IMR-90 (cell line): Measurements from ENCODE around the gene KCNMA1. TPM values are rescaled to one million over a fixed set of nuclear protein-coding genes. Genes with fewer than 3 reads are reported as not detected.

Experiments used
- ATAC-seq: fragments of 200-7000 bp; cut with Tn5 transposase; 2 replicates; pipeline ENCODE4 v1.9.1; 2020; ENCODE audit warnings: low read depth, mild to moderate bottlenecking, moderate library complexity
- BruUV-seq: library from RNA; stranded (reverse); fragments of 400-500 nt; replicated peaks from 2 replicates; lab custom pipeline; 2021; lab: Mats Ljungman, UMichigan
- CTCF ChIA-PET: fragments of 300-600 bp; formaldehyde crosslinking; extraction: SDS; loops from one replicate; lab custom pipeline; 2021; ENCODE audit warnings: antibody characterized with exemption; lab: Yijun Ruan, JAX
- POLR2A ChIA-PET: fragments of 300-600 bp; sonication (Branson Sonifier 250); formaldehyde crosslinking; loops from one replicate; lab custom pipeline; 2022; ENCODE audit warnings: antibody characterized with exemption; ENCODE audit not compliant: unreplicated experiment; lab: Charles Lee
- DNase-seq: peaks from one replicate; pipeline ENCODE4 v3.0.0; 2013
- H2AFZ ChIP-seq: replicated peaks from 2 replicates; pipeline ENCODE3; 2013; ENCODE audit warnings: low read length, mild to moderate bottlenecking; ENCODE audit not compliant: poor library complexity
- H2AK5ac ChIP-seq: 2 replicates; pipeline ENCODE4 v1.6.1; 2013; ENCODE audit warnings: low read depth, low read length, inconsistent platforms
- H2AK9ac ChIP-seq: replicated peaks from 2 replicates; pipeline ENCODE3; 2013; ENCODE audit warnings: mild to moderate bottlenecking, low read depth, low read length, moderate library complexity; ENCODE audit not compliant: poor library complexity
- H2BK120ac ChIP-seq: 2 replicates; pipeline ENCODE4 v1.6.1; 2013; ENCODE audit warnings: low read depth, low read length, inconsistent platforms
- H2BK15ac ChIP-seq: 3 replicates; pipeline ENCODE4 v1.6.1; 2013; ENCODE audit warnings: low read depth, low read length, inconsistent platforms
- H2BK20ac ChIP-seq: 2 replicates; pipeline ENCODE4 v1.6.1; 2013; ENCODE audit warnings: low read depth, mild to moderate bottlenecking, inconsistent platforms, low read length, moderate library complexity
- H2BK5ac ChIP-seq: 2 replicates; pipeline ENCODE4 v1.6.1; 2013; ENCODE audit warnings: mild to moderate bottlenecking, low read depth, low read length, inconsistent platforms; ENCODE audit not compliant: poor library complexity, severe bottlenecking
- H3K14ac ChIP-seq: replicated peaks from 2 replicates; pipeline ENCODE4 v1.6.1; 2013; ENCODE audit warnings: low read depth, low read length, inconsistent platforms
- H3K18ac ChIP-seq: 2 replicates; pipeline ENCODE4 v1.6.1; 2013; ENCODE audit warnings: low read depth, low read length, control low read depth
- H3K23ac ChIP-seq: 2 replicates; pipeline ENCODE4 v1.6.1; 2013; ENCODE audit warnings: low read depth, low read length, inconsistent platforms
- H3K27ac ChIP-seq: 2 replicates; pipeline ENCODE4 v1.5.1; 2013; ENCODE audit warnings: mild to moderate bottlenecking, control low read depth, low read length; ENCODE audit not compliant: insufficient read depth
- H3K27me3 ChIP-seq: 2 replicates; pipeline ENCODE4 v1.6.1; 2013; ENCODE audit warnings: low read length; ENCODE audit not compliant: control insufficient read depth, insufficient read depth
- H3K36me3 ChIP-seq: 2 replicates; pipeline ENCODE4 v1.6.1; 2013; ENCODE audit warnings: low read length, mixed read lengths; ENCODE audit not compliant: control insufficient read depth, insufficient read depth
- H3K4ac ChIP-seq: 2 replicates; pipeline ENCODE4 v1.6.1; 2013; ENCODE audit warnings: low read depth, low read length, inconsistent platforms
- H3K4me1 ChIP-seq: 2 replicates; pipeline ENCODE4 v1.6.1; 2013; ENCODE audit warnings: low read length, mixed read lengths; ENCODE audit not compliant: control insufficient read depth, insufficient read depth
- H3K4me2 ChIP-seq: 2 replicates; pipeline ENCODE4 v1.6.1; 2013; ENCODE audit warnings: low read depth, mild to moderate bottlenecking, control low read depth, low read length, moderate library complexity
- H3K4me3 ChIP-seq: 2 replicates; pipeline ENCODE4 v1.5.1; 2013; ENCODE audit warnings: low read depth, mild to moderate bottlenecking, control low read depth, low read length, moderate library complexity; ENCODE audit not compliant: insufficient read depth
- H3K56ac ChIP-seq: 2 replicates; pipeline ENCODE4 v1.6.1; 2013; ENCODE audit warnings: low read length, inconsistent platforms; ENCODE audit not compliant: insufficient read depth; ENCODE audit errors: extremely low read depth
- H3K79me1 ChIP-seq, 2 experiments: 2 replicates each; pipeline ENCODE4 v1.6.1; 2013; ENCODE audit warnings: low read length in 2 of 2, inconsistent platforms in 1 of 2, low read depth in 1 of 2
- H3K9ac ChIP-seq: 2 replicates; pipeline ENCODE4 v1.6.1; 2013; ENCODE audit warnings: low read depth, low read length, control low read depth
- H3K9me1 ChIP-seq: 2 replicates; pipeline ENCODE4 v1.6.1; 2013; ENCODE audit warnings: low read length, inconsistent platforms; ENCODE audit not compliant: insufficient read depth
- H3K9me3 ChIP-seq: 2 replicates; pipeline ENCODE4 v1.6.1; 2013; ENCODE audit warnings: low read length; ENCODE audit not compliant: control insufficient read depth, insufficient read depth
- H4K20me1 ChIP-seq: 2 replicates; pipeline ENCODE4 v1.6.1; 2013; ENCODE audit warnings: low read length, inconsistent platforms; ENCODE audit not compliant: insufficient read depth
- H4K5ac ChIP-seq: 2 replicates; pipeline ENCODE4 v1.6.1; 2013; ENCODE audit warnings: mild to moderate bottlenecking, low read depth, low read length, control low read depth
- H4K8ac ChIP-seq, 2 experiments: 2 replicates each; pipeline ENCODE4 v1.6.1; 2013; ENCODE audit warnings: low read depth in 2 of 2, low read length in 2 of 2, control low read depth in 1 of 2, inconsistent platforms in 1 of 2
- H4K91ac ChIP-seq: 2 replicates; pipeline ENCODE4 v1.6.1; 2013; ENCODE audit warnings: low read depth, low read length, inconsistent platforms; ENCODE audit not compliant: insufficient read depth
- BHLHE40 ChIP-seq: fragments of 150-350 bp; IDR thresholded peaks from 2 replicates; pipeline ENCODE4 v1.6.1; 2016; ENCODE audit warnings: mild to moderate bottlenecking, low read depth, low read length
- CEBPB ChIP-seq: IDR thresholded peaks from 2 replicates; pipeline ENCODE4 v1.6.1; 2012; ENCODE audit warnings: low read depth, low read length, improper control_type of control experiment
- CHD1 ChIP-seq: IDR thresholded peaks from 2 replicates; pipeline ENCODE4 v1.6.1; 2012; ENCODE audit warnings: low read depth, low read length, improper control_type of control experiment
- FOS ChIP-seq: fragments of 150-350 bp; IDR thresholded peaks from 2 replicates; pipeline ENCODE4 v1.6.1; 2016; ENCODE audit warnings: low read depth, low read length
- MAFK ChIP-seq: IDR thresholded peaks from 2 replicates; pipeline ENCODE4 v1.6.1; 2012; ENCODE audit warnings: low read depth, low read length, improper control_type of control experiment
- MAZ ChIP-seq: IDR thresholded peaks from 2 replicates; pipeline ENCODE4 v1.6.1; 2012; ENCODE audit warnings: low read depth, mild to moderate bottlenecking, low read length, improper control_type of control experiment, moderate library complexity, borderline replicate concordance
- MXI1 ChIP-seq: IDR thresholded peaks from 2 replicates; pipeline ENCODE4 v1.6.1; 2012; ENCODE audit warnings: low read depth, mild to moderate bottlenecking, low read length, moderate library complexity, borderline replicate concordance
- NFE2L2 ChIP-seq: fragments of 150-350 bp; IDR thresholded peaks from 2 replicates; pipeline ENCODE4 v1.6.1; 2016; ENCODE audit warnings: low read depth, mild to moderate bottlenecking, low read length
- POLR2A ChIP-seq: IDR thresholded peaks from 2 replicates; pipeline ENCODE4 v1.6.1; 2012; ENCODE audit warnings: mild to moderate bottlenecking, low read depth, low read length
- RAD21 ChIP-seq: IDR thresholded peaks from 2 replicates; pipeline ENCODE4 v1.6.1; 2012; ENCODE audit warnings: low read length, improper control_type of control experiment
- RCOR1 ChIP-seq: IDR thresholded peaks from 2 replicates; pipeline ENCODE4 v1.6.1; 2012; ENCODE audit warnings: mild to moderate bottlenecking, low read length, improper control_type of control experiment; ENCODE audit not compliant: insufficient replicate concordance
- RFX5 ChIP-seq: IDR thresholded peaks from 2 replicates; pipeline ENCODE4 v1.8.0; 2012; ENCODE audit warnings: low read depth, mild to moderate bottlenecking, low read length, moderate library complexity
- SMC3 ChIP-seq: fragments of 150-350 bp; IDR thresholded peaks from 2 replicates; pipeline ENCODE4 v1.6.1; 2016; ENCODE audit warnings: low read depth, mild to moderate bottlenecking, antibody characterized with exemption, low read length, moderate library complexity
- WGBS, 2 experiments: methylation state at CpG; one replicate each; pipeline versions ENCODE4 v1.1.5 to v1.1.7; 2013; ENCODE audit warnings: missing lambda C conversion rate in 2 of 2; ENCODE audit not compliant: insufficient read length in 1 of 2; ENCODE audit errors: extremely low coverage in 2 of 2; 5-methylcytosine and 5-hydroxymethylcytosine counted together
- dilution Hi-C: fragments of 300-500 bp; cut with HindIII; formaldehyde crosslinking; loops from one replicate; pipeline ENCODE4 v1.14.3; 2018; ENCODE audit warnings: low sequenced_read_pairs; ENCODE audit not compliant: unreplicated experiment
- in situ Hi-C: fragments of 300-500 bp; cut with MboI; formaldehyde crosslinking; loops from 3 replicates; pipeline ENCODE4 v1.14.3; 2019; ENCODE audit warnings: low sequenced_read_pairs, inconsistent platforms, mixed read lengths
- intact Hi-C: fragments of 100-400 bp; cut with micrococcal nuclease; formaldehyde crosslinking; loops from 2 replicates; pipeline ENCODE4 v1.10.0; 2022
- polyA plus RNA-seq, 3 experiments: library from polyadenylated mRNA; depleted of rRNA; stranded (reverse); fragments of >200 nt; gene quantifications; 2 replicates each; pipeline ENCODE4 v1.2.3, GENCODE V29; 2012; ENCODE audit warnings: low replicate concordance in 1 of 3
- total RNA-seq: library from RNA; depleted of rRNA; stranded (reverse); fragments of >200 nt; gene quantifications from 2 replicates; pipeline ENCODE4 v1.2.3, GENCODE V29; 2012
- TF ChIP-seq, protein P1 (sequence below): fragments of 150-350 bp; IDR thresholded peaks from 2 replicates; pipeline ENCODE4 v1.6.1; 2016; ENCODE audit warnings: low read depth, mild to moderate bottlenecking, low read length, moderate library complexity, borderline replicate concordance
- TF ChIP-seq, protein P2 (sequence below): conservative IDR thresholded peaks from 2 replicates; pipeline ENCODE4 v1.5.1; 2012; ENCODE audit warnings: mild to moderate bottlenecking, low read depth, low read length, improper control_type of control experiment
- TF ChIP-seq, protein P3 (sequence below): fragments of 150-350 bp; IDR thresholded peaks from 2 replicates; pipeline ENCODE4 v1.6.1; 2017; ENCODE audit warnings: mild to moderate bottlenecking, antibody characterized with exemption, low read length, low read depth

The KCNMA1 gene
- total and polyA plus RNA-seq, 2 of the 4 experiments (the other 2 are of a cell fraction) = 25.6 to 29.6 TPM

DNA sequence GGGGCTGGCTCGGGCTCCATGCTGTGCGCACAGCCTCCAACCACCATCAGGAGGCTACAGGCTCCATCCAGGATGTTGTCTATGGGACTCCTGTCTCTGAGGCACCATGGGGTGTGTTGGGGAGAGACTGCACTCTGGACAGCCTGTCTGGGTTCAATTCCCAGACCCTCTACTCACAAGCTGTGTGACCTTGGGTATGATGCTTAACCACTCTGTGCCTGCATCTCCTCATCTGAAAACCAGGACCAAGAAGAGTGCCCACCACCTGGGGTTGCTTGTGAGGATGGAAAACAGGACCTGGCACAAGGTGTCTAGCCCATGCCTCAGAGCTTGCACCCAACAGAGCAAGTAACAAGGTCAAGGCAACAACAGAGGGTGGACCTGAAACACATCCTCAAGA lies 109.8 kb downstream of the KCNMA1 start:
- no peak overlapping the region for H3K4me2 ChIP-seq

More for the DNA sequence above, 109.8 kb downstream of the KCNMA1 start:
- Histone ChIP-seq H2AFZ (no peak overlapping the region), H3K9ac (no peak overlapping the region), H4K5ac (no peak overlapping the region), H2AK9ac (no peak overlapping the region), H3K79me1 (peaks cover 0 to 26% of the 10 kb centered on the region in 2 experiments; a peak in 2 of 4 replicates), H3K4ac (peak overlapping the region; percentile 98), H2BK20ac (peak overlapping the region; percentile 83), H3K27me3 (no peaks in the 10 kb centered on the region), H3K4me1 (peaks cover 36% of the 10 kb centered on the region), H3K36me3 (no peaks in the 10 kb centered on the region), H4K20me1 (peaks cover 3% of the 10 kb centered on the region; the same call in 1 of the 2 replicates), H2BK120ac (peak overlapping the region; percentile 95), H3K9me1 (peaks cover 42% of the 10 kb centered on the region), H3K4me3 (no peak overlapping the region), H3K56ac (no peak overlapping the region), H4K8ac (peak overlapping the region in 1 of 2 experiments; percentile 64; a peak in 2 of 4 replicates), H2BK15ac (peak overlapping the region; percentile 69; the same call in 2 of the 3 replicates), H3K9me3 (no peaks in the 10 kb centered on the region), H4K91ac (peak overlapping the region; percentile 89), H3K27ac (no peak overlapping the region), H3K23ac (no peak overlapping the region), H2AK5ac (peak overlapping the region; percentile 97), H3K18ac (no peak overlapping the region), H2BK5ac (no peak overlapping the region), H3K14ac (peak overlapping the region; percentile 50; the same call in 1 of the 2 replicates)
- no TSS peak for BruUV-seq
- in situ Hi-C loops = no loop called here
- CTCF ChIA-PET = no interaction called here
- POLR2A ChIA-PET = no interaction called here
- WGBS, 2 experiments = no CpG with 5 or more reads among the region's 2 CpGs
- ATAC-seq = no peak
- intact Hi-C loops = no loop called here
- dilution Hi-C loops = no loop called here
- no peak for TF ChIP-seq RCOR1
- TF ChIP-seq, protein P1, sequence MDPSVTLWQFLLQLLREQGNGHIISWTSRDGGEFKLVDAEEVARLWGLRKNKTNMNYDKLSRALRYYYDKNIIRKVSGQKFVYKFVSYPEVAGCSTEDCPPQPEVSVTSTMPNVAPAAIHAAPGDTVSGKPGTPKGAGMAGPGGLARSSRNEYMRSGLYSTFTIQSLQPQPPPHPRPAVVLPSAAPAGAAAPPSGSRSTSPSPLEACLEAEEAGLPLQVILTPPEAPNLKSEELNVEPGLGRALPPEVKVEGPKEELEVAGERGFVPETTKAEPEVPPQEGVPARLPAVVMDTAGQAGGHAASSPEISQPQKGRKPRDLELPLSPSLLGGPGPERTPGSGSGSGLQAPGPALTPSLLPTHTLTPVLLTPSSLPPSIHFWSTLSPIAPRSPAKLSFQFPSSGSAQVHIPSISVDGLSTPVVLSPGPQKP = no peak
- no peak for TF ChIP-seq FOS
- no peak for TF ChIP-seq CHD1
- TF ChIP-seq POLR2A = no peak
- TF ChIP-seq MXI1 = no peak
- no peak for TF ChIP-seq NFE2L2
- no peak for TF ChIP-seq MAZ
- TF ChIP-seq BHLHE40 = no peak
- TF ChIP-seq MAFK = no peak
- no peak for TF ChIP-seq RFX5
- TF ChIP-seq RAD21 = no peak
- no peak for TF ChIP-seq SMC3
- TF ChIP-seq, protein P2, sequence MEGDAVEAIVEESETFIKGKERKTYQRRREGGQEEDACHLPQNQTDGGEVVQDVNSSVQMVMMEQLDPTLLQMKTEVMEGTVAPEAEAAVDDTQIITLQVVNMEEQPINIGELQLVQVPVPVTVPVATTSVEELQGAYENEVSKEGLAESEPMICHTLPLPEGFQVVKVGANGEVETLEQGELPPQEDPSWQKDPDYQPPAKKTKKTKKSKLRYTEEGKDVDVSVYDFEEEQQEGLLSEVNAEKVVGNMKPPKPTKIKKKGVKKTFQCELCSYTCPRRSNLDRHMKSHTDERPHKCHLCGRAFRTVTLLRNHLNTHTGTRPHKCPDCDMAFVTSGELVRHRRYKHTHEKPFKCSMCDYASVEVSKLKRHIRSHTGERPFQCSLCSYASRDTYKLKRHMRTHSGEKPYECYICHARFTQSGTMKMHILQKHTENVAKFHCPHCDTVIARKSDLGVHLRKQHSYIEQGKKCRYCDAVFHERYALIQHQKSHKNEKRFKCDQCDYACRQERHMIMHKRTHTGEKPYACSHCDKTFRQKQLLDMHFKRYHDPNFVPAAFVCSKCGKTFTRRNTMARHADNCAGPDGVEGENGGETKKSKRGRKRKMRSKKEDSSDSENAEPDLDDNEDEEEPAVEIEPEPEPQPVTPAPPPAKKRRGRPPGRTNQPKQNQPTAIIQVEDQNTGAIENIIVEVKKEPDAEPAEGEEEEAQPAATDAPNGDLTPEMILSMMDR = no peak
- TF ChIP-seq, protein P3, sequence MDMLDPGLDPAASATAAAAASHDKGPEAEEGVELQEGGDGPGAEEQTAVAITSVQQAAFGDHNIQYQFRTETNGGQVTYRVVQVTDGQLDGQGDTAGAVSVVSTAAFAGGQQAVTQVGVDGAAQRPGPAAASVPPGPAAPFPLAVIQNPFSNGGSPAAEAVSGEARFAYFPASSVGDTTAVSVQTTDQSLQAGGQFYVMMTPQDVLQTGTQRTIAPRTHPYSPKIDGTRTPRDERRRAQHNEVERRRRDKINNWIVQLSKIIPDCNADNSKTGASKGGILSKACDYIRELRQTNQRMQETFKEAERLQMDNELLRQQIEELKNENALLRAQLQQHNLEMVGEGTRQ = no peak
- no peak for TF ChIP-seq CEBPB
- DNase-seq = no peak
